ENCODE results near the gene SMDT1.
A peak's percentile ranks its signal among the peaks of the same experiment; 100 is the strongest.

The SMDT1 gene, protein sequence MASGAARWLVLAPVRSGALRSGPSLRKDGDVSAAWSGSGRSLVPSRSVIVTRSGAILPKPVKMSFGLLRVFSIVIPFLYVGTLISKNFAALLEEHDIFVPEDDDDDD

DNA sequence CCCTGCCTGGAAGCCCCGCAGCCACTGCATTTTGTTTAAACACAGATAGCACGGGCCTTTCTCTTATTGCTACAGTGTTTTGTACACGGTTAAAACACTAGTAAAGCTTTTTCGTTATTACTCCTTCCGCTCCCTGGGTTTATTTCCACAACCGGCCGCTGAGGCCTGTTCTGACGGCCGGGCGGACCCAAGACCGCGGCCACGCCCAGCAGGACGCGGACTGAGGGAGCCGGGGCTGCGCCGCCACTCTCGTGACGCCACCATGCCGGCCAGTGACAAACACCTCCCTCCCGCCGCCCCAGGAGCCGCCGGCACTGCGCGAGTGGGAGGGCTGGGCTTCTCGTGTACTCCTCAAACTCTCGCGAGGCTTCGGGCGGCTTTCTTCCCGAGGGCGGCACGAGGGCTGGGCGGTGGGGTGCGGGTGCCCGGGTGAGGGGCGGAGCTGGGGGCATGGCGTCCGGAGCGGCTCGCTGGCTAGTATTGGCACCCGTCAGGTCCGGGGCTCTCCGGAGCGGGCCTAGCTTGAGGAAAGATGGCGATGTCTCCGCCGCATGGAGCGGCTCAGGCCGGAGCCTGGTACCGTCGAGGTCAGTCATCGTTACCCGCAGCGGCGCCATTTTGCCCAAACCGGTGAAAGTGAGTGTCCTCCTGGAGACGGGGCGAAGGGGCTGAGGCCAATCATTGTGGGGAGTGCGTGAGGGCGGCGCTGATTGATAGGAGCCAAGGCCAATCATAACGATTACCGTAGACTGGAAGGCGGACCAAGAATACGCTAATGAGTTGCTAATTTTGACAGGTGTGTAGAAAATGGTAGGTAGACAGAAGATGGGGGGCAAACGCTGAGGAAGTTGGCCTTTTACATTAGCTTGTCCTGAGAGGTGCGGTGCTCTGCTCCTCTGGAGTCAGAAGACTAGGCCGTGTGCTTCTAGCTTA is at the start of gene SMDT1:
Gene SMDT1, plus strand, starts transcription at position 382 of the 933 bp plus-strand sequence. Its CDS starts 69 bp downstream, at position 451.
- peak; percentile 97 for DNase-seq (ENCODE audit: low spot score)

DNA sequence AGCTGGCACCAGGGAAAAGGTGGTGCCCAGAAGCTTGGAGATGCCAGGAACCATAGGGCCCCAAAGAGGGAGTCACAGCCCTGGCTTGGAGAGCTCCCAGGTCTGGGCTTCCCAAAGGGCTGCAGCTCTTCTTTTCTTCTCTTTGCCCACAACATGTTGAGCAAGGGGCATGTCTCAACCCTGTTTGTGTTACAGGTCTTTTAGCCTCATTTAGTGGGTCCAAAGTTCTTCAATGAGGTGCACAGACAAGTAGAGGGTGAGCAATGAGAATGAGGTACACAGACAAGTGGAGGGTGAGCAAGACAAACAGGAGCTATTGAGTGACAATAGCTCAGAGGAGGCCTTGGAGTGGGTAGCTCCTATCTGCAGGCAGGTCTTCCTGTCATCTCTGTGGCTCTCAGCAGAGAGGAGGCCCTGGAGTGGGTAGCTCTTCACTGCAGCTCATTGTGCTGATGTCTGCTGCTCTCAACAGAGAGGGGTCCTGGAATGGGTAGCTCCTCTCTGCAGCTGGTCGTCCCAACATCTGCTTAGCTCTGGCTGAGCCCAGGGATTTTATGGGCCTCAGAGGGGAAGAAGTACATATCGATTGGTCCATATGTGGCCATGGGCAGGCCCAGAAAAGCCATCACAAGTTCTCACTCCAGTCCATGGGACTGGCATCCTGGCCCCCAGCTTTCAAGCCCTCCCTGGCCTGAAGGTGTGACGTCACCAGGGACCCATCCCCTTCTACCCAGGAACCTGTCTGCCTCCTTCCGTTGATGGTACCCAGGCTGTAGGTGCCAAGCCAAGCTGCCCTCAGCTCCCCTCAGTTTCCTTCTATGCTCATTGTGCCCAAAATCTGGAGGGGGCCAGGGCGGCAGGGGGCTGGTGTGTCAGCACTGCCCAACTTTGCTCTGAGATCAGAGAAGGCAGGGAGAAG is 46.0 kb upstream of the SMDT1 start:
- no peak for DNase-seq (ENCODE audit: low spot score)

DNA sequence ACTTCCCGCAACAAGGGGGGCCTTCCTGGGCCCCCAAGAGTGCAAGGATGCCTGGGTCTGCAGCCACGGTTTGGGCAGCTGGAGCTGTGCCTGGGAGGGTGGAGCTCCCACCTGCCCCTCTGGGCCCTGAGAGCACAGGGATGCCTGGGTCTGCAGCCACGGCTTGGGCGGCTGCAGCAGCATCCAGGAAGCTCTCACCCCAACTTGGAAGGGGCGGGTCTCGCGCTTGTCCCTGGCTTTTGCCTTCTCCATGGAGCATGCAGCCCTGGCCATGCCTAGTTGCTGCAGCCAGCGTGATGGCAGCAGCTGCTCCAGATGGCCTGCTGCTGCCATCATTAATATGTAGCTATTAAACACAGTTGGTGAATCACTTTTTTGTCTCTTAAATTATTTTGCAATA is 44.2 kb upstream of the SMDT1 start:
- no peak for DNase-seq (ENCODE audit: low spot score)

DNA sequence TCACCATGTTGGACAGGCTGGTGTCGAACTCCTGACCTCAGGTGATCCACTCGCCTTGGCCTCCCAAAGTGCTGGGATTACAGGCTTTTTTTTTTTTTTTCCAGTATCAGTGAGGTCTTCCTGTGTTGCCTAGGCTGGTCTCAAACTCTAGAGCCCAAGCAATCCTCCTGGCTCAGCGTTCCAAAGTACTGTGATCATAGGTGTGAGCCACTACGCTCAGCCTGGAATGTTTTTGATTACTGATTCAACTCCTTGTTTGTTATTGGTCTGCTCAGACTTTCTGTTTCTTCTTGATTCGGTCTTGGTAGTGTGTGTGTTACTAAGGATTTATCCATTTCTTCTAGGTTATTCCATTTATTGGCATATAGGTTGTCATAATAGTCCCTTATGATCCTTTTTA is 40.2 kb upstream of the SMDT1 start:
- DNase-seq (ENCODE audit: low spot score), result no peak

DNA sequence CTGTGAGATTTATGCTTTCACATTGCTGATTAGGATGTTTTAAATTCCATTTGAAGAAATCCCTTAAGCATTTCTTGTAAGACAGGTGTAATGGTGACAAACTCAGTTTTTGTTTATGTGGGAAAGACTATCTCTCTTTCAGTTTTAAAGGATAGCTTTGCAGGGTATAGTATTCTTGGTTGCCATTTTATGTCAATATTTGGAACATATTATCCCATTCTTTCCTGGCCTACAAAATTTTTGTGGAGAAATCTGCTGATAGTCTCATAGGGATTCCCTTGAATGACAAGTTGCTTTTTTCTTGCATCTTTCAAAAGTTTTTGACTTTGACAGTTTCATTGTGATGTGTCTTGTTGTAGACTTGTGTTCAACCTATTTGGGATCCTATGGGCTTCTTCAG is 37.7 kb upstream of the SMDT1 start:
- no peak for DNase-seq (ENCODE audit: low spot score)

DNA sequence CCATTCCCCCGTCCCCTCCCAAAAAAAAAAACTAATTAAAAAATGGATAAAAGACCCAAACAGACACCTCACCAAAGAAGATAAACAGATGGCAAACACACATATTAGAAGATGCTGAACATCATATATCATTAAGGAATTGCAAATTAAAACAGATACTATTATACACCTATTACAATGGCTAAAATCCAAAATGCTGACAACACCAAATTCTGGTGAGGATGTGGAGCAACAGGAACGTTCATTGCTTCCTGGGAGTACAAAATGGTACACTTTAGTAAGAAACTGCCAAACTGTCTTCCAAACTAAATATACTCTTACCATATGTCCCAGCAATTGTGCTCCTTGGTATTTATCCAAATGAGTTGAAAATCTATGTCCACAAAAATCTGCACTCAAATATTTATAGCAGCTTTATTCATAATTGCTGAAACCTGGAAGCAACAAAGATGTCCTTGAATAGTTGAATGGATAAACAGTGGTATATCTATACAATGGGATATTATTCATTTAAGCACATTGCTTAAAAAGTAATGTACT is 28.8 kb upstream of the SMDT1 start:
- DNase-seq (ENCODE audit: low spot score), result no peak

DNA sequence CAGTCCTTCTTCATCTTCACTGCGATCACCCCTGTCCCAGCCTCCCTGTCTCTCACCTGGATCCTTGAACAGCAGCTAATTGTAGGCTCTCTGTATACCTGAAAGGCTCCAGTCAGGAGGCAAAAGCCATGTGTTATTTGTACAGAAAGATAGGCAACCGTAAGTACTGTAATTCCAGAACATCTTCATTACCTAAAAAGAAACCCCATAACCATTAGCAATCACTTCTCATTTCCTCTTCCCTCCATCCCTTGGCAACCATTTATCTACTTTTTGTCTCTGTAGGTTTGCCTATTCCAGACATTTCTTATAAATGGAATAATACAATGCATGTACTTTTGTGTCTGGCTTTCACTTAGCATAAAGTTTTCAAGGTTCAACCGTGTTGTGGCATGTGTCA is 26.7 kb upstream of the SMDT1 start:
- DNase-seq (ENCODE audit: low spot score), result no peak

DNA sequence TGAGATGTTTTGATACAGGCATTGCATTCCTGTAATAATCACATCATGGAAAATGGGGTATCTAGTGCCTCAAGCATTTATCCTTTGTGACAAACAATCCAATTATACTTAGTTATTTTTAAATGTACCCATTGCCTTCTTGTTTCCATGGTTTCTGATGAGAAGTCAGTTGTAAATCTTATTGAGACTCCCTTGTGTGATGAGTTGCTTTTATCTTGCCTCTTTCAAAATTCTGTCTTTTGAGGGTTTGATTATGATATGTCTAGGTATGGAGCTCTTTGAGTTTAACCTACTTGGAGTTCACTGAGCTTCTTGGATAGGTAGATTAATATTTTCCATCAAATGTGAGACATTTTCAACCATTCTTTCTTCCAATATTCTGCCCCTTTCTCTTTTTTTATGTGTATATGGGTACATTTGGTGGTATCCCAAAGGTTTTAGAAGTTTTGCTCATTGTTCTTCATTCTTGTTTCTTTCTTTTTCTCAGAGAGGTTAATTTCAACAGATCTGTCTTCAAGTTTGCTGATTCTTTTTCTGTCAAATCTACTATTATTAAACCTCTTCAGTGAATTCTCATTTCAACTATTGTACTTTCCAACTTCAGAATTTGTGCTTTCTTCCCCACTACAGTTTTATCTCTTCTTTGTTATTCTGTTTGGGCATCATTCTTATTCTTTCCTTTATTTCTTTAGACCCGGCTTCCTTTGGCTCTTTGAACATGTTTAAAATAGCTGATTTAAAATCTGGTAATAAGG is 22.6 kb upstream of the SMDT1 start:
- DNase-seq (ENCODE audit: low spot score), result no peak

DNA sequence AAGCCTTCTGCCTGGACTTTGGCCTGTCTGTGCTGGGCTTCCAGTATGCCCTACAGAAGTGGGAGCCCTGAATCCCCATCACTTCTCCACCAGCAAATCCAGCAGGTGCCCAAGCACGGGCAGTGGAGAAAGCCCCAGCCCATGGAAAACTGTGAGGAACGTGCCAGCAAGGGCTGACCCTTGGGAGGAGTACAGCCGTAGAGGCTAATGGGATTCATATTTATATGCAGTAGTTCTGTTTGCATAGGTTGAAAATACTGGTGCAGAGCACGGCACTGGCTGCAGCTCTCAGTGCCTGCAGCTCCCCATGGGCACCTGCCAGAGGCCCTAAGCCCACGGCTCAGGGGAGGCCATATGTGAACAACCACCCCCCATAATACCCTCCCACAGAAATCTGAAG is 19.0 kb upstream of the SMDT1 start:
- no peak for DNase-seq (ENCODE audit: low spot score)

DNA sequence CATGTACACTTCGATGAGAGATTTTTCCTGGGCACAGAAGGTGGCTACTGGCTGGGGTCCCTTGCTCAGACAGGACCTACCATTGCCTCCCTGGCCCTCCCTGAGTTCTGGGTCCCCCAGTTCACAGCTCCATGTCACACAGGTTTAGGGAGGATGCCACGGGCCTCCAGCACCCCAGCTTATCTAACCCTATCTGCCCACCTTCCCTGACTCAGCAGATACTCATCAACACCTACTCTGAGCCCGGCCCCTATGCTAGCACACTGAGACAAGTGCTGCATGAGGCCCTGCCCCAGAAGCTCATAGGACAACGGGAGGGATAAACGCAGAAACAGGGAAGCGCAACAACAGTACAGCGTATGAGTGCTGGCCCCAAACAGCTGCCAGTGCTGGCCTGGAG is 18.5 kb upstream of the SMDT1 start:
- DNase-seq (ENCODE audit: low spot score), result no peak

DNA sequence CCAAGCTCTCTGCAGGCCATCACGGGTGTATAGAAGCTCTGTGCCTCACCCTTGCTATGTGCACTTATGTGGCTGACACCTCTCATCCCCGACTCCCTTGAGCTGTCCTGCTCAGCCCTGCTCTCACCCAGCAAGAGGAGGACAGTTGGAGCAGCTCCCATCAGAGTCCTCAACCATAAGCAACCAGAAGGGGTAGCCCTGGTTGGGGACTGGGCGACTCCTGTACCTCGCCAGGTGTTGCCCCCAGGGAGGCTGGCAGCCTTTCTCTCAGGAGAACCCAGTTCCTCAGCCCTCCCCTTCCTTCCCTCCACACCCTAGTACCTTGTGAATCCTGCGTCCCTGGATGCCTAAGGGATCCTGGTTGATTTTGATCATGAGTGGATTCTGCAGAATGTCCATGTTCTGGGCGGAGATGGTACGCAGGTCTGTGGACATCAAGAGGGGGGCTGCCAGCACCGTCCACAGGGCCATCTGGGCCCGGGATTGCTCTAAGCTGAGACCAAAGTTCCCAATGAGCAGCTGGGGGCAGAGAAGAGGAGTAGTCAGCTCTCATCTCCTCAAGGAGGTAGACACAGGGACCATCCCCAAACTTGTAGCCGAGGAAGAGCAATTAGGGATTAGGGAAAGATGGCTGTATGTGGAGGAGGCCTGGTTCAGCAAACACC is 16.9 kb upstream of the SMDT1 start:
- DNase-seq (ENCODE audit: low spot score), result no peak

DNA sequence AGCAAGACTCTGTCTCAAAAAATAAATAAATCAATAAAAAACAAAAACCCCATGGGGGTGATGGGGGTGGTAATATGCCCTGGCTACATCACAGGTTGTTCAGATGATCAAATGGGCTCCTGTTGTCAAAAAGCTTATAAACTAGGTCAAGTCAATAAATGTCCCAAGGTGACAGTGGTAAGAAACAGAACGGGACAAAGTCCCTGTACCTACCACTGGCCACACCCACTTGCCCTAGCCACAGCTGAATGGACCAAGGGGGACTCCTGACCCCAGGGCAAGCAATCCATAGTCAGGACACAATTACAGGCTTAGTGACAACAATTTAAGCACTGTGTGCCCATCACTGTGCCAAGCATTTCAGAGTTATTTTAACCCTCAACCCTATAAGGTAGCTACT is 14.9 kb upstream of the SMDT1 start:
- no peak for DNase-seq (ENCODE audit: low spot score)

DNA sequence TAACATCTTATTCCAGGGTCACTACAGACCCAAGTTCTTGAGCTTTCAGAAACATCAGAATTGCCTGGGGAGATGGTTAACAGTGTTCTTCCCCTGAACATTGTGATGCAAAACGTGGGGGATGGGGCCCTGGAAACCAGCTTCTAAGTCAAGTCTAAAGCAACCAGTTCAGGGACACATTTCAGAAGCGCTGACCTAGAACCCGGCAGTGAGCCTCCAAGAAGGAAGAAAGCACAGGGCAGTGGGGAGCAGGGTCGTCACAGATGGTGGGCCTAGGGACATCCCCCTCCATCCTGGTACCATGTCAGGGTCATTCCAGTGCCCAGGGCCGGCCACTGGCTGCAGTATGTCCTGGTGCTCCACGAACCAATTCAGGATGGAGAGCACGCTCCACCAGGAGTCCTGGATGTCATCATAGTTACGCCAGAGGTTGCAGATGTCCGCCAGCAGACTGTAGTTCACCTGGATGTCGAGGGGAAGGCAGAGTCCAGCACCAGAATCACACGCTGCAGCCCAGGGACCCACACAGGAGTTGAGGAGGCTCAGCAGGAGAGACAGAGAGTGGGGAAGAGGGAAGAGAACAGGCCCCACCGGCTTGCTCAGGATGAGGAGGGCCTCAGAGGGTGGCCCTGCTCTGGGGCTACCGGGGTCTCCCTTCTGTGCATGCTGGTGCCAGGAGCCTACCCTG is 13.9 kb upstream of the SMDT1 start:
- DNase-seq (ENCODE audit: low spot score), result peak; percentile 33

DNA sequence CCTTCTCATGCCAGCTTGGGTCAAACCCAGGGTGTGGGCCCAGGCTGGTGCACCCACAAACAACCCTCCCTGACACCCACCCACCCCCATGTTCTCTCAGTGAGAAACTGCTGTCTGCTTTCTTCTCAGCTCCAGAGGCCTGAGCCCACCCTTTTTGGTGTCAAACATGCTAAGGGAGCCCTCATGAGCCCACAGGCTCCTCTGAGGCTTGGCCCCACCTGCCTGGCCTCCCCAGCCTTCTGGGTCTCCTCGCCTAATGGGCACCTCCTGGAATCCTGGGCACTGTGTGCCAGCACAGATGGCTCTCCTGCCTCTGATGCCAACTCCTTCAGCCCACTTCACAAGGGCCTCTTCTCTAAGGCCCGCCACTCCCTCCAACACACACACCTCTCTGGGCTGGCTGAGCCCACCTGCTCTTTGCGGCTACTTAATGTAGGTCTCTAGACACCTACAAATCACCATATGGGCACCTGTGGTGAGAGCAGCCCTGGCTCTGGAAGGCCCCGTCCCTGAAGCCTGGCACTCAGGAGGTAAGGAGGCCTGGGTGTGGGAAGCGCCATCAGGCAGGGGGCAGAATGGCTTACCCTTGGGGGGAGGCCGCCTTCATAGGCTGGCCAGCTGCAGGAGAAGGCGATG is 13.3 kb upstream of the SMDT1 start:
- no peak for DNase-seq (ENCODE audit: low spot score)

DNA sequence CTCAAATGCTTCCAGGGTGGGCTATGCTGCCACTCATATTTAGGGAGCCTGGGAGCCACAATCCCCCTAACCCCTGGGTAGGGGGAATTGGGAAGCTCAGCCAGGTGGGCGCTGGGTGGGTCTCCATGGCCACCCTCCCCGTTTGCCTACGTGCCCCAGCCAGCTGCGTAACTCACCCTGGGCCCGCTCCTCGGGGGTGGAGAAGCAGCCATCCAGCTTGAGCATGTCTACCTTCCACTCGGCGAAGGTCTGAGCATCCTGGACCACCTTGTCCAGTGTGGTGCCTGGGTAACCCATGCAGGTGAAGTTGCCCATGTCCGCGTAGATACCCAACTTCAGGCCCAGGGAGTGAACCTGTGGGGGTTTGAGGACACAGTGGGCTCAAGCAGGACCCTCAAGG is 12.6 kb upstream of the SMDT1 start:
- DNase-seq (ENCODE audit: low spot score), result no peak

DNA sequence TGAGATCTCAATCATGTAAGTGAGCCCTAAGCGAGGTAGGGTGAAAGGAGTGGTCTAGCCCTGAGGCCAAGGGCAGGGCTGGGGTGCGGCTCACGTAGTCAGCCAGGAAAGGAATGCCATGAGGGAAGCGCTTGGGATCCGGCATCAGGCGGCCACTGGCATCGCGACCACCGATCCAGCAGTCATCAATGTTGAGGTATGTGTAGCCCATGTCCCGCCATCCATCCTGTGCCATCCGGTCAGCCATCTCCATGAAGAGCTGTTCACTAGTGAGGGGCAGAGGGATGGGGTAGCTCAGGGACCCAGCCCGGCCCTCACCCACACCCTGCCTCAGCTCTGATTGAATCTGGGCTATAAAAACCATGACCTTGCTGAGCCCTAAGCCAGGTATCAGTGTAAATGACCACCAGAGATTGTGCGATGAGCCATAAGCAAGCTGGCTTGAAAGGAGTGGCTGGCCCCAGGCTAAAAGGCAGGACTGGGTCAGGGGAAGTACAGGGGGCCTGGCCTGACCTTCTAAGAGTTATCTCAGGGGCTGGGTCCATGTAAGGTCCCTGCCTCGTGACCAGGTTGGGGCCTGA is 11.7 kb upstream of the SMDT1 start:
- DNase-seq (ENCODE audit: low spot score), result no peak

DNA sequence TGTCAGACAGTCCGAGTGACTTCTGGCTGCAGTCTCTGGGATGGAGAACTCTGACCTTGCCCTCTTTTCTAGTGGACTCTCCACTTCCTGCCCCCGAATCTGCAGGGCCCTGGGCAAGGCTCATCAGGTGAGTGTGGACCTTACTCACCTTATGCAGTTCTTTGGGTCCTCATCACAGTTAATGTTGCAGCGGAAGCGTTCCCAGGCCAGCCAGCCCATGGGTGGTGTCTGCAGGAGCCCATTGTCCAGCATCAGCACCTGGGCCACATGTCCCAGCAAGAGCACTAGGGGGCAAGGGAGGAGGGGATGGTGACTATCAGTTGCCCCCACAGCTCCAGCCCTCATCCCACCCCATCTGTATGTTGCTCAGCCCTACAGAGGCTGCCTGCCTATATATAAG is 11.2 kb upstream of the SMDT1 start:
- no peak for DNase-seq (ENCODE audit: low spot score)

DNA sequence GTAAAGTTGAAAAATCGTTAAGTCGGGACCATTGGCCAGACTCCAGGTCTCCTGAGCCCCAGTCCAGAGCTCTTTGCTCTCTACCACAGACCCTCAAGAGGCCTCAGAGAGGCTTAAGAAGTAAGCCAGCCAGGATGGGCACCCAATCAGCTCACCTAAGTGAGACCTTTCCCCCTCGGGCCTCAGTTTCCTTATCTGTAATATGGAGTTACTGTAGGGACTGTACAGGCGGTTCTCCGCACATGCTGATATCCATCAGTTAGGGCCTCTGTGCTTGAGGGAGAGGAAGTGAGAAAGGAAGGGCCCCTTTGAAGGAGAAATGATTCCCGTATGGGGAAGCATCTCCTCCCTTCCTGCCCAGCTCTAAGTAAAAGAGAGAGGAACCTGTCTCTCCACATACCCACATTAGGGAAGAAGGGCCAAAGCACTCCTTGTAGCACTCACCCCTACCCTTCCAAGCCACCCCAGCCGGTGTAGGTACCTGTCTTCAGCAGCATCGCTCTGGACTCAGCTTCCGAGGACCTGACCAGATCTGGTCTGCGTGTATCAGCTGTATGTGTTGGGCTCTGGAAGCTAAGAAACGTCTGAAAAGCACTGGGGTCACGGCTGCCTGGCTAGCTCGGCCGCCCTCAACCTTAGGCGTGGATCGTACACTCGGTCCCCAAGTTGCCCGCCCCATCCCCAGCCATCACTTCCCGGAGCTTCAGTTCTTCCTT is 9.5 kb upstream of the SMDT1 start:
- DNase-seq (ENCODE audit: low spot score), result no peak
